ENCODE measurements around the gene SEZ6.

- TF ChIP-seq CTCF (IDR thresholded peaks at IDR 0.05), result no peak
- no peak for TF ChIP-seq EP300 (IDR thresholded peaks at IDR 0.05)
Observed at GRCh38 chr17:29016345-29017210, 10.7 kb upstream of the SEZ6 start.
